Neural crest cell (in vitro differentiated cells): ENCODE data around the gene ZMIZ1. TPM values are rescaled to one million over a fixed set of nuclear protein-coding genes. Genes with fewer than 3 reads are reported as not detected.
A peak's percentile ranks its signal among the peaks of the same experiment; 100 is the strongest.

Experiments
- DNase-seq: peaks from one replicate; pipeline ENCODE4 v3.0.0; 2021; ENCODE audit warnings: low read depth, mixed read lengths, low spot score
- H3K27ac Mint-ChIP-seq: one replicate; pipeline ENCODE4 v1.8.0; 2021; ENCODE audit warnings: mild to moderate bottlenecking, mixed read lengths; ENCODE audit not compliant: unreplicated experiment
- H3K27me3 Mint-ChIP-seq: 2 replicates; pipeline ENCODE4 v1.8.0; 2021; ENCODE audit warnings: low read depth, mild to moderate bottlenecking, mixed read lengths
- H3K36me3 Mint-ChIP-seq: 2 replicates; pipeline ENCODE4 v1.8.0; 2021; ENCODE audit warnings: low read depth, mild to moderate bottlenecking, mixed read lengths
- H3K4me1 Mint-ChIP-seq: 2 replicates; pipeline ENCODE4 v1.8.0; 2021; ENCODE audit warnings: mixed read lengths
- H3K4me3 Mint-ChIP-seq: one replicate; pipeline ENCODE4 v1.8.0; 2021; ENCODE audit warnings: mild to moderate bottlenecking, mixed read lengths
- H3K9me3 Mint-ChIP-seq: 2 replicates; pipeline ENCODE4 v1.8.0; 2021; ENCODE audit warnings: mixed read lengths
- CTCF ChIP-seq: fragments of 200-600 bp; sonication (generic); conservative IDR thresholded peaks from 2 replicates; pipeline ENCODE4 v1.5.0; 2021; ENCODE audit warnings: antibody characterized with exemption, mild to moderate bottlenecking
- total RNA-seq: library from RNA; stranded (reverse); gene quantifications from 2 replicates; pipeline ENCODE4 v1.2.1, GENCODE V29; 2021

The ZMIZ1 gene
- total RNA-seq, 1 donor from 2014 or later = 92.0 TPM

- H3K27ac Mint-ChIP-seq = no peak overlapping the region
- H3K4me3 Mint-ChIP-seq = peak overlapping the region; percentile 72
- no peaks in the 10 kb centered on the region for H3K27me3 Mint-ChIP-seq
- peaks cover 12% of the 10 kb centered on the region for H3K4me1 Mint-ChIP-seq
- H3K36me3 Mint-ChIP-seq = peaks cover 32% of the 10 kb centered on the region
- no peak for DNase-seq
- TF ChIP-seq CTCF = no peak
- no peaks in the 10 kb centered on the region for H3K9me3 Mint-ChIP-seq
Measured at GRCh38 chr10:79350407-79351154, 281.8 kb downstream of the ZMIZ1 start.

GRCh38 chr10:79351332-79351731, 282.6 kb downstream of the ZMIZ1 start:
- no peak overlapping the region for H3K4me3 Mint-ChIP-seq
- peaks cover 12% of the 10 kb centered on the region for H3K4me1 Mint-ChIP-seq
- no peaks in the 10 kb centered on the region for H3K27me3 Mint-ChIP-seq
- H3K36me3 Mint-ChIP-seq = peaks cover 38% of the 10 kb centered on the region
- no peak overlapping the region for H3K27ac Mint-ChIP-seq
- TF ChIP-seq CTCF = no peak
- no peaks in the 10 kb centered on the region for H3K9me3 Mint-ChIP-seq
- no peak for DNase-seq

GRCh38 chr10:79352035-79352877, 283.5 kb downstream of the ZMIZ1 start:
- TF ChIP-seq CTCF = no peak
- H3K9me3 Mint-ChIP-seq = no peaks in the 10 kb centered on the region
- H3K27ac Mint-ChIP-seq = peak overlapping the region; percentile 43
- no peaks in the 10 kb centered on the region for H3K27me3 Mint-ChIP-seq
- DNase-seq = no peak
- H3K36me3 Mint-ChIP-seq = peaks cover 42% of the 10 kb centered on the region
- H3K4me1 Mint-ChIP-seq = peaks cover 8% of the 10 kb centered on the region
- H3K4me3 Mint-ChIP-seq = no peak overlapping the region

GRCh38 chr10:79353000-79353406, 284.2 kb downstream of the ZMIZ1 start:
- Mint-ChIP-seq H3K9me3 (no peaks in the 10 kb centered on the region), H3K36me3 (peaks cover 42% of the 10 kb centered on the region), H3K27me3 (no peaks in the 10 kb centered on the region), H3K4me3 (no peak overlapping the region), H3K4me1 (peaks cover 8% of the 10 kb centered on the region), H3K27ac (no peak overlapping the region)
- no peak for DNase-seq
- no peak for TF ChIP-seq CTCF

GRCh38 chr10:79353726-79354125, 285.0 kb downstream of the ZMIZ1 start:
- DNase-seq = no peak
- Mint-ChIP-seq H3K4me3 (no peak overlapping the region), H3K9me3 (no peaks in the 10 kb centered on the region), H3K27me3 (no peaks in the 10 kb centered on the region), H3K36me3 (peaks cover 42% of the 10 kb centered on the region), H3K27ac (peak overlapping the region; percentile 89), H3K4me1 (peaks cover 2% of the 10 kb centered on the region)
- no peak for TF ChIP-seq CTCF
